T-helper 2 cell treated with Interferon-gamma antibody and Interleukin-4, amounts not matched to agents 100 ng/mL and 5 ng/mL, for 36 hours (primary cell): ENCODE measurements around the gene TBC1D4. TPM values are rescaled to one million over a fixed set of nuclear protein-coding genes. Genes with fewer than 3 reads are reported as not detected.

Experiments
- intact Hi-C: fragments of 100-400 bp; cut with micrococcal nuclease; formaldehyde crosslinking; loops from one replicate; pipeline ENCODE4 v1.15.1; 2023
- total RNA-seq: library from RNA; stranded (reverse); gene quantifications from 2 replicates; pipeline ENCODE4 v1.2.3, GENCODE V29; 2022

Gene TBC1D4
- total RNA-seq, 1 donor from 2014 or later, result 23.3 TPM

DNA sequence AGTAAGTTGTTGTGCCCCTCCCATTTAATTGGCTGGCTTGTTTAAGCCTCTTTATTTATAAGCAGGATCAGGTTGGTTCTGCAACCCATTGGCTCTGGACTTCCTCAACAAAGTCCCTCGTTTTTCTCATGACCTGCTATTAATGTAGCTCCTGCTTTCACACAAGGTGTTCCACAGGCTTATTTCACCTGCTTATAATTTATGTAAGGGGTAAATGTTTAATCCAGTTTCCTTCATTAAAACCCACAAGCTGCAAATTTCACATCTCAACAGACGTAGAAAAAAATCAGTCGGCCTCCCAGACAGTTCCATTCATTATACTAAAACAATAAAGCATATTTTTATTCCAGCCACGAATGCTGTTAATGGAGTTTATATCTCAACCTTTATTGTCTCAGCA, 86.1 kb downstream of the TBC1D4 start:
- intact Hi-C loops, result no loop called here

DNA sequence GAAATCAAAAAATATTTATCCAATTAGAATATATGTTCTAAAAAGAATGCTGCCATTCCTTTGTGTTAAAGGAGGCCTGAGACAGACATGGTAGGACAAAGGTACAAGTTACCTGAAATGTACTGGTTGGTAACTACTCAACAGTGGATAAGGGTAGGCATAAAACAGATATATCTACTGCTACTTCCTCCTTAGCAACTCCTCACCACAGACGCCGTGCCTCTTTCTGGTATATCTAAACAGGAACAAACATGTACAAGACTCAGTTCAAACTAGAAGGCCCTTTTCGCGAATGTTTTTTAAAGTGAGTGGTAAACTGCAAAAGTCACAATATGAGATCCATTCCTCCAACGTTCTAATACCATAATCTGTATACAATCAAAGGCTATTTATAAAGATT, 86.9 kb downstream of the TBC1D4 start:
- intact Hi-C loops, result no loop called here

DNA sequence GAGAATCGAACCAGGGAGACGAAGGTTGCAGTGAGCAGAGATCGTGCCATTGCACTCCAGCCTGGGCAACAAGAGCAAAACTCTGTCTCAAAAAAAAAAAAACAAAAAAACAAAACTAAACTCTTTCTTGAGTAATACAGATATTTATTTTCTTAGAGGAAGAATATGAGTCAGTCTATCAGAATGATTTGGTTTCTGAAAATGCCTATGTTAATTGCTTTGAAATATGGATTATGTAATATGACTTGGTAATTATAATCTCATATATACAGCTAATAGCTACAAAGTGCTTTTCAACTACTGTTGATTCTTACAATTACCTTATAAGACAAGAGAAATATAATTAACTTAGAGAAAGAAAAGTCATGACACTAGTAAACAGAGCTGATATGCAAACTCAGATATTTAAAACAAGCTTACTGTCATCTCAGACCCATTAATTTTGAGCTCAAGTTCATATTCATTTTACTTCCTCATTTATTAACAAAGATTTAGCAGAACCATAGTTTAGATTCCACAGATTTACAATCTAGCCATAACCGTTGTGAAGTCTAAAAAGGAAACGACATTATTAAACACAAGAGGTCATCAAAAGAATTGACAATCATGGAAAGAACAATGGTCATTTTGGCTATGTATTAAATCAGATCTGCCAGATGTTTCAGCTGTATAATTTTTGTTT, 88.0 kb downstream of the TBC1D4 start:
- intact Hi-C loops, result no loop called here

DNA sequence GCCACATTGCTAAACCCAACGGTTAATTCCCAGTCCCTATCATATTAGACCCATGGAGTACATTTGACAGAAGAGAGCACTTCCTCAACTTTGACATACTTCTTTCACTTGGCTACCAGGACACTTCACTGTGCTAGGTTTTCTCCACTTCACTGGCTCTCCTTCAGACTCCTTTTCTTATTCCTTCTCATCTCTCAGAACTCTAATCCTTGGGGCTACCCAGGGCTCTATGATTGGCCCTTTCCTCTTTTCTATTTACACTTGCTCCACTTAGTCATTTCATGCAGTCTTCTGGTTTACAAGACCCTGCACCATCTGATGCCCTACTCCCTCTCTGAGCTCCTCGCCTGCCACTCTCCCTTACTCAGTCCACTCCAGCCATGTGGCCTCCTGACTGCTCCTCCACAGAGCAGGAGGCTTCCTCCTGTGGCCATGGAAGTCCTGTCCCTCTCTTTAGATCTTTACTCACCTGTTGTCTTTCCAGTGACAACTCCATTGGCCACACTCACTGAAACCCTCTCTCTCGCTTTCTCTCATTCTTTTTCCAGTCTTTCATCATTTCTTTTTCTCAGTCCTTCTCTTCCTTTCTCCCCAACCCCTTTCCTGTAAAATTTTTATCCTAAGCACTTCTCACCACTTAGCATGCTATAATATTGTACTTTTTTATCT, 90.4 kb downstream of the TBC1D4 start:
- intact Hi-C loops, result no loop called here

DNA sequence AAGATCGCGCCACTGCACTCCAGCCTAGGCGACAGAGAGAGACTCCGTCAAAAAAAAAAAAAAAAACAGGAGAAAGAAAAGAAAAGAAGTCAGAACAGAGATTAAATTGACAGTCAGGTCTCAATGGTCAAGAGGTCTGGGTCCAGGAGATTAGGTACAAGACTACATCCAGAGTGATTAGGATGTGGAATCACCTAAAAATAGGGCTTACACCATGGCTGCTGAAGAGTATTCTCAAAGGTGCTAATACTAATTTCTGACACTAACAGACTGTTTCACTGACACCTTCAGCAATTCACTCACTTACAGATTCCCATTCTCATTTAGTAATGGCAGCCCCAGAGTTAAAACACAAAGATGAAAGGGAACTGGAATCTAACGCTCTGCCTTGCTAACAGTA, 91.7 kb downstream of the TBC1D4 start:
- intact Hi-C loops, result no loop called here

DNA sequence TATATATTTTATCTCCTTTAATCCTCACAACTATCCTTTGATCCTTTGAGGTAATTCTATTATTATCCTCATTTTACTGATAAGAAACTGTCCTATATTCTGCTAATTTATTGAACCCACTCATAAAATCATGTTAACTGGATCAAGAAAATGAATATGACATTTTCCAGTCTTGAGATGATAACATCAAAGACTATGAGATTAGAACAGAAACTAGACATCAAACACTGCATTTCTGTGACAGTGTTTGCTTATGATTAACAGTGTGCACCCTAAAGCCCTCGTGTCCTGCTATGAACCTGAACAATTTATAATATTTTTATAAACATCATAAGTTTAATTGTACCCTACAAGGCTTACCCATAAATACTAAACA, 96.3 kb downstream of the TBC1D4 start:
- intact Hi-C loops, result no loop called here

DNA sequence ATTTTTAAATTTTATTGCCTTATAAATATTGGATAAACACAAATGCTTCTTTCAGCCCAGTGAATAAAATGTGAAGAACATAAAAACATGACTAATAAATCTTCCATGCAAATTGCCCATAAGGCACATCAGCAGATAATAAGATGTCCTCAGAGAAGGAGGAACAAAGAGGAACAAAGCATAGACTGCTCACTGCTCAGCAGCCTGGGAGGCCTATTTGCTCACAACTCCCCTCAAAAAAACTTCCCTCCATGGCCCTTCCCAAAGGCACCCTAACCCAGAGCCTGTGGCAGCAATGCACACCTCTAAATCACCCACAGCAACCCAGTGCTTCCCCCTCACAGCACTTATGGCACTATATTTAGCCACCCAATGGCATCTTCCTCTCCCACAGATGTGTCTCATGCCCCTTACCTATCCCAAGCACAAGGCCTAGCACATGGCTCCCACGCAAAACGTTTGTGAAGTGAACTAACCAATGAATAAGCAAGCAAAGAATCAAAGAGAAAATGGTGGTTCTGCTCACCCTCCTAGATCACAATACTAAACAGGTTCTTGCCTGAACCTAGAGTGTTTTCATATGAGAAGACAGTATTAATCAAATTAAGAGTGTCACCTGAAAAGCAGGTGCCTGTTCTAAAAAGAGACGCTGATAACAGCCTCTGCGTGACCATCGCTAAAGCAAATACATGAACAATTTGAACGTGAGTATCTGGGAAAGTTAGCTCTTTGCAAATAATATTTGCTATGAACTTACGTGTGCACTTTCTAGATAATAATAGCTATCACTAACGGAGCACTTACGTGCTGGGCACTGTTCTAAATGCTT, 96.9 kb downstream of the TBC1D4 start:
- intact Hi-C loops, result no loop called here

DNA sequence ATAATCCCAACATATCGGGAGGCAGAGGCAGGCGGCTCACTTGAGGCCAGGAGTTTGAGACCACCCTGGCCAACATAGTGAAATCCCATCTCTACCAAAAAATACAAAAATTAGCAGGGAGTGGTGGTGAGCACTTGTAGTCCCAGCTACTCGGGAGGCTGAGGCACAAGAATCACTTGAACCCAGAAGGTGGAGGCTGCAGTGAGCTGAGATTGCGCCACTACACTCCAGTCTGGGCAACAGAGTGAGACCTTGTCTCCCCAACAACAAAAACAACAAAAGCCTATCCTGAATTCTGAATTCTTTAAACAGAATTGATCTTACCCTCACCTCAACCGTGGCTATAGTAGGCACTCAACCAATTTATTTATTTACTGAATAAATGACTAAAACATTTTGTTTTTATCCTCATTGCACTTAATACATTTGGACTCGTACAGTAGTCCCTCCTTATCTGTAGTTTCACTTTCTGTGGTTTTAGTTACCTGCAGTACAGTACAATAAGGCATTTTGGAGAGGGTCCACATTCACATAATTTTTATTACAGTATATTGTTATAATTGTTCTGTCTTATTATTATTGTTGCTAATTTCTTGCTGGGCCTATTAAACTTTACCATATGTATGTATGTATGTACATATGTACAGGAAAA, 98.8 kb downstream of the TBC1D4 start:
- intact Hi-C loops, result no loop called here

DNA sequence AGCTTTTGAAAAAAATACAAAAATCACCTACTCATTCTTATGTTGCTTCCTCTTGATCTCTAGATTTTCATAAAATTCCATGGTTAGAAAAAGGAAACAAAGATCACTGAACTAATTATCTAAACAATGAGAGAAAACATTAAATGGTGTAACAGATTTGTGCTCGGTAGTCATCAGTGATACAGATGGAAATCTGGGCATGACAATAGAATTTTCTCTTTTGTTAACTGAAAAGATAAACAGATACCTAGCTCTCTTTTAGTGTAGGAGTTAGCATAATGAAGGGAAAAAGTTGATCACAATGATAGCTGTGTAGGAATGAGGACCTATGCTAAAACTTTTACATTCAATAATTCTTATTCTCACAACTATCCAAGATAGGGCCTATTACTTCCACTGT, 103.7 kb downstream of the TBC1D4 start:
- intact Hi-C loops, result loop anchor here (10.0 kb wide), 1 partner anchor 1096 kb away; no protein-coding TSS in a partner anchor

DNA sequence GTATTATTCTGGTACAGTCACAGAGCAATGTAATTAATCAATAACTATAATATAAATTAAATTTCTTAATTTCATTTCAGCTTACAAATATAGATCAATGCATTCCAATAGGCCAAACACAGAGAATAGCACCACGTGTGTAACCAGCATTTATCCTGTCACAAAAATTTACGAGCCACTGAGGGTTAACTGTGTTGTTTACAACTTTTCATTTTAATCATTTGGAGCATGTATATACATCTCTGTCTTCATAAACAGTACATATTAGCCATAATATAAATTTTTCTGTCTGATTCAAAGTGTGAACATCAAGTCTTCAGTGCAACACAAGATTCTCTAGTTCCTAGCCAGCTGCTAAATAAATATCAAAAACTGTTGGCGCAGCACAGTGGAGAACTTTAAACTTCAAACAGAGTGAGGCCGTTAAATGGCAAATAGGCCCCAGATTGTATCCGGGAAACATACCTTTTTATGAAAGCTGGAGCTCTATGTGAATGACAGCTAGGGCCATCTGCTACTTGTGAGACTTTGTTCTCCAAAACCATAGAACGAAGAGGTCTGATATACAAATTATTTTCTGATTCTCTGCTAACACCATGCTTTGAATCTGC, 105.1 kb downstream of the TBC1D4 start:
- intact Hi-C loops, result loop anchor here (10.0 kb wide), 1 partner anchor 1098 kb away; no protein-coding TSS in a partner anchor

DNA sequence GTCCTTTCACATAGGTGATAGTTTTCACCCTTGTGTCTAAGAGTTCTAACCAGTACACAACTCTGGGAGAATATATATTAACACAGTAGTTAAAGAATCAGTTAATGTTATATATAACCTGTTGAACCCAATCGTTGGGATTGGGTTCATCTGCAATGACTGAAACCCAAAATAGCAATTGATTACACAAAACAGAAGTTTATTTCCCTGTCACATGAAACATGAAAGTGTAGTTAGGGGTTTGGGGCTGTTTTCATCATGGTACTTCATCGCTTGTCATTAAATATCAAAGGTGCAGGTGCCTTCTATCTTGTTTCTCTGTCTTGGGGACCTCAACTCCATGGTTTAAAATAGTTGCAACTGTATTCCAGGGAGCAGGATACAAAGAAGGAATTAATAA, 106.6 kb downstream of the TBC1D4 start:
- intact Hi-C loops, result loop anchor here (10.0 kb wide), 1 partner anchor 1099 kb away; no protein-coding TSS in a partner anchor

DNA sequence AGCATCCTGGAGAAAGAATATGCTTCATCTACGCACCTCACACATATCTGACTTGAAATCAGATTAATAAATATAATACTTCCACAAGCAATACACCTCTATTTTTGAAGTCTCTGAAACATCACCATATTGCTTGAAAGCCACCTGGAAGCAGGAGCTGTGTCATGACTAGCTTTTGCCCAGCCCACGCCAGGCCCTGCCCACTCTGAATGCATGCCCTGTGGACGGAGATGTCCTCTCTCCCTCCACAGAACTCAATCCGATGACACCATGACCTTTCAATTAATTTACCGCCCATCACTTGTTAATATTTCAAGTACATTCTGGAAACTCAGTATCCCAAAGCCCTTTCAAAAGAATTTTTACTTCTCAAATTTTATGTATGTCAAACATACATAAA, 108.0 kb downstream of the TBC1D4 start:
- intact Hi-C loops, result loop anchor here (5.0 to 10.0 kb wide), 2 partner anchors 108 to 1101 kb away; partner anchors contain the start of gene TBC1D4

DNA sequence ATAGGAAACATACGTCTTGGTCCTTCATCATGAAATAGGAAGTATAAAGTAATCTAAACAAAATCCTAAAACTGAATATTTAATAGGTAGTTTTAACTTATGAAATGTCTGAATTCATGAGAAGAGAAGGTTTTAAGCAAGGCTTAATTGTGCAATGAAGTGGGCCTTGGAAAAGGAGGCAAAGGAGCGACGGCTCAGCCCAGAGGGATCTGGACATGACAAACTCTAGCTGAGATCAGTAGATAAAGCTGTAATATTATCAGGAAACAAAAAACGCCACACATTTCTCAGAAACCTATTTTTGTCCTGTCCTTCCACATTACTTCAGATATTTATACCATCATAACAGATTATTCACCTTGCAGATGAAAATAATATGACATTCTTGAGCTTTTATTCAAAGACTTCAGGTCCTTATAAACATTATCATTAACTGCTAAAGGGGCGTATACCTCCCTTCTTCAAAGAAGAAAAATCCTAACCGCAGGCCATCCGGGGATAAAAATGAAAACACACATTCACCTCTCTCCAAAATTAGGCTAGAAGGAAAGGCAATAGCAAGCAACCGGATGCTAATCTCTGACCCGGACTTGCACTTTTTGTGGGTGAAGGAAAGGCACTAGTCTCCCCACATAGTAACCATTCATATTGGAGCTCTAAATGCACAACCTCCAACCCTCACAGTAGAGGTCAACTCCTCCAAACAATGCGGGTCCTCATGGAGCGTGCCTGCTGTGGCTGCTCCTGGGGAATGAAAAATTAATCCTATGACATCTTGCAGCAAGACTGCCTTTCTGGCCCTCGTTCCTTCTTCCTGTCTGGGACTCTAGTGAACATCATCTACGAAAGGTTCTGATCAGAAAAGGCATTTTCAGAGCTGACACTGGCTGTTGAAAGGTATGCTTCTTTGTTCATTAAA, 108.8 kb downstream of the TBC1D4 start:
- intact Hi-C loops, result loop anchor here (1.0 to 10.0 kb wide), 3 partner anchors 109 to 1102 kb away; partner anchors contain the start of genes TBC1D4 and UCHL3

DNA sequence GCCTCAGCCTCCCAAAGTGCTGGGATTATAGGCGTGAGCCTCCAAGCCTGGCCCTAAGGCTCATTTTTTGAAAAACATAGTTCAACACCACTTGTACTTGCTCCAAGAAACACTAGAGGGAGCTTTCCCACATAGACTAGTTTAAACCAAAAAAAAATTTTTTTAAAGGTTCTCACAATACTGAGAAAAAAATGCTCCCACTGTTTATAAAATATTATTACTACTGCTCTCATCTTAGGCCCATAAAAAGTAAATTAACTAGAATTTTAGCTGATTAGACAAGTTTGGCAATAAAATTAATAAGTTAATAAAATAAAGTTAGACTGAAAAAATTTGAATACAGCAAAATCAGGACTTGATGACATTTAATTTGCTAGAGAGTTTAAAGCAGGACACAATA, 109.5 kb downstream of the TBC1D4 start:
- intact Hi-C loops, result loop anchor here (1.0 to 10.0 kb wide), 3 partner anchors 110 to 1102 kb away; partner anchors contain the start of genes TBC1D4 and UCHL3

DNA sequence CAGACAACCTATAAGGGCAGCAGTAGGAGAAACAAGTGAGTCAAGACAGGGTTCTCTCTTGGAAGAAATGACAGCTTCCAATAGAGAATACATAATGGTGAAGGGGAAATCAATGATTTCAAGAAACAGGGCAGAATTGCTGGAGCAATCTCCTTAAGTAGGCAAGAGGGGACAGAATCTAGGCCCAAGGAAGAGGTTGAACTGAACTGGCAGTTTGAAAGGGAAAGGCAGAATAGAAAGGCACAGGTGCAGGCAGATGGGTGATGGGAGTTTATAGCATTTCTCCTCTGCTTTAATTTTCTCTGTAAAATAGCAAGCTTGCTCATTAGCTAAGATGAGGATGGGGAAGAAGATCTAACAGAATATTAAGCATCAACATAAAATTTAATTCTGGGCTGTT, 110.8 kb downstream of the TBC1D4 start:
- intact Hi-C loops, result loop anchor here (5.0 to 10.0 kb wide), 2 partner anchors 111 to 1104 kb away; partner anchors contain the start of gene TBC1D4

DNA sequence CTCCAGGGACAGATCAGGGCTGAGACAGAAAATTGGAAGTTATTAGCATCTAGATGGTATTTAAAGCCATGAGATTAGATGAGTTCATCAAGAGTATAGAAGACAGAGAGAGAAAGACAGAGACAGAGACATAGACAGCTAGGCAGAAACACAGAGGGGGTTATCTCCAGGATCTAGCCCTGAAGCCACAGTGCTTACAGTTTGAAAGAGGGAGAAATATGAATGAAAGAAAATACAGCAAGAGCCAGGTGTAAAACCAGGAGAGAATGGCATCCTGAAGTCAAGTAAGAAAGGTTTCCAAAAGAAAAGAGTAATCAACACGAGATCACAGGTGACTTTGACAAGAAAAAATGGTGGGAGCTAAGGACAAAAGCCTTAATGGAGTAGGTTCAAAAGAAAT, 111.2 kb downstream of the TBC1D4 start:
- intact Hi-C loops, result loop anchor here (5.0 to 10.0 kb wide), 2 partner anchors 112 to 1104 kb away; partner anchors contain the start of gene TBC1D4

DNA sequence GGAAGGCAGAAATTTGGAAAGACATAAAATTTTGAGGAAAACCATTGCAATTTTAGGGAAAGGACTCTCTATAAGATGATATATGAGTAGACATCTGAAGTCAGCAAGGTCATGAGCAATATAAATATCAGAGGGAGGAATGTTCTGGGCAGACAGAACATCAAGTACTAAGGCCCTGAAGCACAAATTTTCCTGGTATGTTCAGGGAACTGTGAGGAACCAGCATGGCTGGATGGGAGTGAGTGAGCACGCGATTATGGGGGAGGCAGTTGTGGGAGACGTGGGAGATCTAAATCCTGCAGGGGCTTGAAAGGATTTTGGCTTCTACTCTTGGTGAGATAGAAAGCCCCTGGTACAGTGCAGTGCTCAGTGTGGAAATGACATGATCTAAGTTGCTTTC, 112.0 kb downstream of the TBC1D4 start:
- intact Hi-C loops, result loop anchor here (5.0 to 10.0 kb wide), 3 partner anchors 112 to 1238 kb away; partner anchors contain the start of genes KLF12 and TBC1D4

DNA sequence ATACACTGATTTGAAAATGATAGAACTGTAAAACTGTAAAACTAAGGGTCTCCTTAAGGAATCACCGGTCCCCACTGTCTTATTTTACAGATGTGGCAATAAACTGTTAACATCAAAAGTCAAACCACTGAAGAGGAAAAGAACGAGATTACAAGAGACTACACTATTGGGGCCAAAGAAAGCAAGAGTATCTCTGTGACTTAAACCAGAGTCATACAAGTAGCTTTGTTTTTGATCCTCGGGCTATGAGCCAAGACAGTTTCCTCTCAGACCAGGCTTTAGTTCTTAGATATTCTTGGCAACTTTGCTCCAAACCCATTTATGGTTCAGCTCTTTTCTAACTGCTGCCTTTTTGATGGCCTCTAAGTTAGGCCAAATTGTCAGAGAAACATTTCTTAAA, 113.8 kb downstream of the TBC1D4 start:
- intact Hi-C loops, result loop anchor here (5.0 kb wide), 1 partner anchor 1236 kb away; the partner anchor contains the start of gene KLF12
